Pancreas (tissue), 10 donors: ENCODE measurements around the gene NGRN. TPM values are rescaled to one million over a fixed set of nuclear protein-coding genes. Genes with fewer than 3 reads are reported as not detected.

Experiments
- ATAC-seq, 4 donors: fragments of 200-7000 bp; cut with Tn5 transposase; one replicate each; pipeline versions ENCODE4 v1.8.0 to v1.9.1; 2020; ENCODE audit warnings: mild to moderate bottlenecking in 4 of 4, moderate library complexity in 4 of 4
- DNase-seq, 6 donors: peaks; one replicate each; pipeline ENCODE4 v3.0.0-alpha.2; 2020
- FAIRE-seq: peaks from 2 replicates; lab custom pipeline; 2012; peaks lifted over from hg19 to GRCh38; lab: Jason Lieb, UNC
- H3K27ac ChIP-seq, 4 donors: fragments of 200-600 bp; sonication (generic); 1 replicate in 3 of 4; 2 replicates in 1 of 4; pipeline versions ENCODE4 v1.5.0 to v1.8.0; 2020
- H3K27me3 ChIP-seq, 4 donors: fragments of 200-600 bp; one replicate each; pipeline ENCODE4 v1.8.0; 2021
- H3K36me3 ChIP-seq, 3 donors: fragments of 200-600 bp; sonication (generic) in 1 of 3; one replicate each; pipeline versions ENCODE4 v1.5.0 to v1.8.0; 2020 to 2021
- H3K4me1 ChIP-seq, 3 donors: fragments of 200-600 bp; one replicate each; pipeline ENCODE4 v1.8.0; 2021
- H3K4me3 ChIP-seq, 4 donors: fragments of 200-600 bp; sonication (generic) in 2 of 4; one replicate each; pipeline versions ENCODE4 v1.5.0 to v1.8.0; 2020 to 2021
- H3K9me3 ChIP-seq, 4 donors: fragments of 200-600 bp; one replicate each; pipeline ENCODE4 v1.8.0; 2021
- WGBS, 2 donors: extraction: QIAGEN DNeasy Blood & Tissue Kit; methylation state at CpG; one replicate each; pipeline ENCODE4 v1.1.7; 2013; 5-methylcytosine and 5-hydroxymethylcytosine counted together
- intact Hi-C, 3 donors: fragments of 100-400 bp; cut with DNase I; formaldehyde crosslinking; loops; one replicate each; pipeline versions ENCODE4 v1.11.1 to v1.14.2; 2022
- polyA plus RNA-seq, 2 donors: library from polyadenylated mRNA; stranded (reverse); fragments of 200-250 nt; gene quantifications; one replicate each; pipeline ENCODE4 v1.2.3, GENCODE V29; 2013
- total RNA-seq, 6 donors: library from RNA; stranded (reverse); fragmentation: NEBNext Ultra II Directional in 4 of 6; extraction: Animal tissue kit (Norgen Biotek cat#: 25700) in 4 of 6; gene quantifications; one replicate each; pipeline versions ENCODE4 v1.2.1 to v1.2.4, GENCODE V29; 2021 to 2023
- TF ChIP-seq, protein P1 (sequence below), 4 donors: fragments of 200-600 bp; sonication (generic) in 3 of 4; IDR thresholded peaks; one replicate each; pipeline versions ENCODE4 v1.5.0 to v1.8.0; 2021; ENCODE audit warnings: antibody characterized with exemption in 4 of 4
- donor health status: healthy with polysubstance abuse.
- donor health status: DM: no; HTN: no; CAD: no; lungs with moderate emphysema.
- donor health status: DM: no; HTN: no; CAD: no.
- donor health status: control.
- donor health status: control.
- donor health status: Bipolar disorder and iron deficiency.
- donor health status: DM: yes; HTN: yes; CAD: no.
- donor health status: DM: no; HTN: no; CAD: no.
- donor health status: DM: no; HTN: no; CAD: no.
- donor health status: DM: yes; HTN: yes; CAD: no.

NGRN gene
- total and polyA plus RNA-seq, 8 donors, result 19.3 to 46.8 (median 27.1) TPM

DNA sequence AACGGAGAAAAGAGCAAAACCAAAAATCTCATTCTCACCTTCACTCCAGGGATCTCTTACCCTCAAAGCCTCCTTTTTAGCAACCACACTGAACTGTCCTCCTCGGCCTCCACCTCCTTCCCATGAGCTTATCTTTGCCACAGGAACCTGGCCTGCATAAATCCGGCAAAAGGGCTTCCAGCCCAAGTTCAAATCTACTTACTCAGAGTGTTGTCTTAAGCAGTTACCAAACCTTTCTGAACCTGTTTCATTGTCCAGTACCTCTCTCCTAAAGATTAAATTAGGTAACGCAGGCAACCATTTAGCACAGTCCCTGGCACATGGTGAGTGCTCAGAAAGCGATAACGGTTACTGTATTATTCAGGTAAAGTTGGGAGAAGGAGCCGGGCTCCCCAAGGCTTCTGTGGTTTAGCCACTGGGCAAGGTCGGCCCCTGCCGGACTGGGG is 32.5 kb upstream of the NGRN start:
- 3 to 6% methylated on average over 9 of the region's 9 CpGs for WGBS, 2 donors
- TF ChIP-seq, protein P1, sequence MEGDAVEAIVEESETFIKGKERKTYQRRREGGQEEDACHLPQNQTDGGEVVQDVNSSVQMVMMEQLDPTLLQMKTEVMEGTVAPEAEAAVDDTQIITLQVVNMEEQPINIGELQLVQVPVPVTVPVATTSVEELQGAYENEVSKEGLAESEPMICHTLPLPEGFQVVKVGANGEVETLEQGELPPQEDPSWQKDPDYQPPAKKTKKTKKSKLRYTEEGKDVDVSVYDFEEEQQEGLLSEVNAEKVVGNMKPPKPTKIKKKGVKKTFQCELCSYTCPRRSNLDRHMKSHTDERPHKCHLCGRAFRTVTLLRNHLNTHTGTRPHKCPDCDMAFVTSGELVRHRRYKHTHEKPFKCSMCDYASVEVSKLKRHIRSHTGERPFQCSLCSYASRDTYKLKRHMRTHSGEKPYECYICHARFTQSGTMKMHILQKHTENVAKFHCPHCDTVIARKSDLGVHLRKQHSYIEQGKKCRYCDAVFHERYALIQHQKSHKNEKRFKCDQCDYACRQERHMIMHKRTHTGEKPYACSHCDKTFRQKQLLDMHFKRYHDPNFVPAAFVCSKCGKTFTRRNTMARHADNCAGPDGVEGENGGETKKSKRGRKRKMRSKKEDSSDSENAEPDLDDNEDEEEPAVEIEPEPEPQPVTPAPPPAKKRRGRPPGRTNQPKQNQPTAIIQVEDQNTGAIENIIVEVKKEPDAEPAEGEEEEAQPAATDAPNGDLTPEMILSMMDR (IDR thresholded peaks at IDR 0.05), result peak in 3 of 4 donors; percentile 21 to 47 (median 25)
- FAIRE-seq (no peak), ATAC-seq (no peak), DNase-seq (peak in 2 of 6 donors; percentile 30 to 42)
- H3K4me3 ChIP-seq, result peak overlapping the region; percentile 60 to 90 (median 74)
- no peaks in the 10 kb centered on the region for H3K9me3 ChIP-seq
- H3K27ac ChIP-seq, result peak overlapping the region; percentile 87 to 98 (median 93)
- intact Hi-C loops, result no loop called here
- peaks cover 0 to 15% (median 3%) of the 10 kb centered on the region in 3 donors for H3K36me3 ChIP-seq
- H3K27me3 ChIP-seq, result no peaks in the 10 kb centered on the region
- H3K4me1 ChIP-seq, result peaks cover 27 to 45% (median 37%) of the 10 kb centered on the region in 3 donors

- H3K27me3 ChIP-seq, result no peaks in the 10 kb centered on the region
- H3K9me3 ChIP-seq, result no peaks in the 10 kb centered on the region
- FAIRE-seq, result no peak
- peak; percentile 98 to 99 (median 99) for DNase-seq
- H3K36me3 ChIP-seq, result peaks cover 0 to 15% (median 3%) of the 10 kb centered on the region in 3 donors
- intact Hi-C loops, result no loop called here
- H3K4me3 ChIP-seq, result peak within 1 kb of the TSS; percentile 60 to 90 (median 74)
- peak within 1 kb of the TSS; percentile 87 to 98 (median 93) for H3K27ac ChIP-seq
- WGBS, 2 donors, result 0 to 1% methylated on average over 54 to 63 of the region's 63 CpGs
- ATAC-seq, result peak; percentile 80 to 90 (median 85)
- TF ChIP-seq, protein P1 (IDR thresholded peaks at IDR 0.05), result no peak
- H3K4me1 ChIP-seq, result peaks cover 23 to 40% (median 33%) of the 10 kb centered on the region in 3 donors
These were observed 31.9 kb upstream of the NGRN start, which contains the start of gene CIB1 for GRCh38 chr15:90233387-90234095. CIB1 (minus strand) TSS chr15:90233941; CDS start chr15:90233885, 56 bp downstream.

- Histone ChIP-seq H3K27me3 (no peaks in the 10 kb centered on the region), H3K4me3 (peak within 1 kb of the TSS; percentile 60 to 90 (median 74)), H3K9me3 (no peaks in the 10 kb centered on the region), H3K27ac (peak within 1 kb of the TSS; percentile 87 to 98 (median 93)), H3K4me1 (peaks cover 15 to 33% (median 25%) of the 10 kb centered on the region in 3 donors), H3K36me3 (peaks cover 0 to 8% (median 0%) of the 10 kb centered on the region in 3 donors)
- WGBS, 2 donors, result 2% methylated on average over 43 to 49 of the region's 49 CpGs
- ATAC-seq (no peak), FAIRE-seq (no peak), DNase-seq (peak in 2 of 6 donors; percentile 12 to 31)
- TF ChIP-seq, protein P1 (IDR thresholded peaks at IDR 0.05), result no peak
- intact Hi-C loops, result no loop called here
These were observed 31.1 kb upstream of the NGRN start, which contains the start of gene GDPGP1 for GRCh38 chr15:90234096-90234988. GDPGP1 (plus strand) TSS chr15:90234209; CDS start chr15:90240909, 6,700 bp downstream.

- Histone ChIP-seq H3K9me3 (no peaks in the 10 kb centered on the region), H3K4me1 (peaks cover 0 to 3% (median 0%) of the 10 kb centered on the region in 3 donors), H3K27me3 (no peaks in the 10 kb centered on the region), H3K36me3 (peaks cover 0 to 4% (median 0%) of the 10 kb centered on the region in 3 donors), H3K4me3 (no peak overlapping the region), H3K27ac (no peak overlapping the region)
- FAIRE-seq (no peak), ATAC-seq (no peak), DNase-seq (no peak)
- 85 to 86% methylated on average over 3 of the region's 3 CpGs for WGBS, 2 donors
- intact Hi-C loops, result no loop called here
- TF ChIP-seq, protein P1 (IDR thresholded peaks at IDR 0.05), result no peak
These were observed 26.1 kb upstream of the NGRN start for GRCh38 chr15:90239371-90239770.
